IMR-90 (cell line): ENCODE data around the gene ATG7.

Experiments used
- CEBPB ChIP-seq: IDR thresholded peaks from 2 replicates; pipeline ENCODE4 v1.6.1; 2012; ENCODE audit warnings: low read depth, low read length, improper control_type of control experiment
- CTCF ChIP-seq: conservative IDR thresholded peaks from 2 replicates; pipeline ENCODE4 v1.5.1; 2012; ENCODE audit warnings: mild to moderate bottlenecking, low read depth, low read length, improper control_type of control experiment
- POLR2A ChIP-seq: IDR thresholded peaks from 2 replicates; pipeline ENCODE4 v1.6.1; 2012; ENCODE audit warnings: mild to moderate bottlenecking, low read depth, low read length
- RCOR1 ChIP-seq: IDR thresholded peaks from 2 replicates; pipeline ENCODE4 v1.6.1; 2012; ENCODE audit warnings: mild to moderate bottlenecking, low read length, improper control_type of control experiment; ENCODE audit not compliant: insufficient replicate concordance
- USF2 ChIP-seq: fragments of 150-350 bp; IDR thresholded peaks from 2 replicates; pipeline ENCODE4 v1.6.1; 2017; ENCODE audit warnings: mild to moderate bottlenecking, antibody characterized with exemption, low read length, low read depth

- TF ChIP-seq CTCF: no peak
- TF ChIP-seq CEBPB: no peak
- no peak for TF ChIP-seq POLR2A
- TF ChIP-seq RCOR1: no peak
- TF ChIP-seq USF2: 0 out of 2 replicates have a peak, but pooled peaks have one; percentile 7
Measured at GRCh38 chr3:11578169-11578568, 306.0 kb downstream of the ATG7 start.
